ENCODE results near the gene THAP2. TPM values are rescaled to one million over a fixed set of nuclear protein-coding genes. Genes with fewer than 3 reads are reported as not detected.

The THAP2 gene
- total RNA-seq: 5.7 and 6.9 TPM in 2 replicates

GRCh38 chr12:71663561-71664410 is at the start of gene THAP2, which contains the start of gene ZFC3H1:
TSS of gene THAP2 (plus strand) at chr12:71664301. CDS start at chr12:71664510, 209 bp downstream.
TSS of gene ZFC3H1 (minus strand) at chr12:71663848. CDS start at chr12:71663610, 238 bp downstream.
- Mint-ChIP-seq H3K27me3 (no peaks in the 10 kb centered on the region), H3K36me3 (ENCODE audit: low read depth) (peaks cover 37% of the 10 kb centered on the region), H3K4me1 (peaks cover 29% of the 10 kb centered on the region), H3K9me3 (peaks cover 6% of the 10 kb centered on the region), H3K4me3 (peak within 1 kb of the TSS; percentile 97), H3K27ac (peak within 1 kb of the TSS; percentile 99)
- DNase-seq: peak; percentile 97
- intact Hi-C loops (cut with micrococcal nuclease): loop anchor here (1.0 to 2.0 kb wide), 6 partner anchors 8 to 1925 kb away; partner anchors contain the start of genes RAB3IP, TBC1D15 and TMEM19

GRCh38 chr12:71621938-71622337 is 42.2 kb upstream of the THAP2 start:
- H3K4me3 Mint-ChIP-seq: no peak overlapping the region
- no peaks in the 10 kb centered on the region for H3K9me3 Mint-ChIP-seq
- H3K27me3 Mint-ChIP-seq: no peaks in the 10 kb centered on the region
- intact Hi-C loops (cut with micrococcal nuclease): no loop called here
- no peak overlapping the region for H3K27ac Mint-ChIP-seq
- H3K4me1 Mint-ChIP-seq: peaks cover 14% of the 10 kb centered on the region
- no peak for DNase-seq
- peaks cover 69% of the 10 kb centered on the region for H3K36me3 Mint-ChIP-seq (ENCODE audit: low read depth)

- no peak for DNase-seq
- no peak overlapping the region for H3K4me3 Mint-ChIP-seq
- no peaks in the 10 kb centered on the region for H3K27me3 Mint-ChIP-seq
- no peaks in the 10 kb centered on the region for H3K9me3 Mint-ChIP-seq
- intact Hi-C loops (cut with micrococcal nuclease): no loop called here
- peaks cover 14% of the 10 kb centered on the region for H3K4me1 Mint-ChIP-seq
- H3K36me3 Mint-ChIP-seq (ENCODE audit: low read depth): peaks cover 66% of the 10 kb centered on the region
- peak overlapping the region; percentile 20 for H3K27ac Mint-ChIP-seq
Observed at GRCh38 chr12:71625476-71625875, 38.6 kb upstream of the THAP2 start.

GRCh38 chr12:71626098-71626497 is 38.0 kb upstream of the THAP2 start:
- Mint-ChIP-seq H3K27ac (peak overlapping the region; percentile 62), H3K27me3 (no peaks in the 10 kb centered on the region), H3K36me3 (ENCODE audit: low read depth) (peaks cover 63% of the 10 kb centered on the region), H3K4me3 (peak overlapping the region; percentile 70), H3K4me1 (peaks cover 14% of the 10 kb centered on the region), H3K9me3 (no peaks in the 10 kb centered on the region)
- intact Hi-C loops (cut with micrococcal nuclease): no loop called here
- no peak for DNase-seq

DNA sequence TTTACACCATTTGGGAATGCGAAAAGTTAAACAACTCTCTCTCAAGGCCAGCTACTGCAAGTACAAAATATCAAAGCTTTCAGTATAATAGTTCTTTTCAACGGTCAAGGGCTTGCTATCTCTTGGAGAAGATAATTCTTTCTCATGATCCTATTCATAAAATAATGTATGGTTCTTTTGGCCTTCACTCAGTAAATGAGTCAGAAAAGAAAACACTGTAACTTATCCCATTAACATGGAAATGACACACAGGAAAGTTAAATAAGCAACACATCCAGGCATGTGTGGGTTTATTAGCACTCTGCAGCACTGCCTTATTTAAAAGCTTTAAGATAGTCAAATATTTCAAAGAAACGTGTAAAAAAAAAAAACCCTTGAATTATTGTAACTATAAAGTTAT is 37.3 kb upstream of the THAP2 start:
- no peak for DNase-seq
- Mint-ChIP-seq H3K4me1 (peaks cover 13% of the 10 kb centered on the region), H3K27ac (no peak overlapping the region), H3K27me3 (no peaks in the 10 kb centered on the region), H3K4me3 (no peak overlapping the region), H3K9me3 (no peaks in the 10 kb centered on the region), H3K36me3 (ENCODE audit: low read depth) (peaks cover 58% of the 10 kb centered on the region)
- intact Hi-C loops (cut with micrococcal nuclease): no loop called here

GRCh38 chr12:71627438-71628002 is 36.6 kb upstream of the THAP2 start:
- no peak overlapping the region for H3K4me3 Mint-ChIP-seq
- peaks cover 12% of the 10 kb centered on the region for H3K4me1 Mint-ChIP-seq
- no peak overlapping the region for H3K27ac Mint-ChIP-seq
- DNase-seq: no peak
- intact Hi-C loops (cut with micrococcal nuclease): no loop called here
- no peaks in the 10 kb centered on the region for H3K27me3 Mint-ChIP-seq
- H3K36me3 Mint-ChIP-seq (ENCODE audit: low read depth): peaks cover 59% of the 10 kb centered on the region
- H3K9me3 Mint-ChIP-seq: no peaks in the 10 kb centered on the region

DNA sequence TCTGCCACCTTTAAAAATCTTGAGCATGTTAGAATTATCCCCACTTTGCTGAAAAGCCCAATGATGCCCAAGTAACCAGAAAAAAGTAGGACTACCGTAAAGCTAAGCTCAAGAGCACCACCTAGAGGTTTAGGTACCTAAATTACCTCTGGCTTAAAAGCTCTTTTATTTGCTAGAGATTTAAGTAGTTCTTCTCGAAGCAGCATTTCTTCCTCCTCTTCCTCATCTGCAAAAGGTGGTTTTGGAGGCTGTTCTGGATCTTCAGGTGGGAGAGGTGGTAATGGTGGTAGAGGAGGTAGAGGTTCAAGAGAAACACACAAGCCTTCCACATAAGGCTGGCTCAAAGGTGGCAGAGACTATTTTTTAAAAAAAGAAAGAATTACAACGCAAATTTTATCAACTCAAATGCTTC is 27.4 kb upstream of the THAP2 start:
- no peaks in the 10 kb centered on the region for H3K9me3 Mint-ChIP-seq
- H3K27ac Mint-ChIP-seq: peak overlapping the region; percentile 67
- peak; percentile 76 for DNase-seq
- no peaks in the 10 kb centered on the region for H3K27me3 Mint-ChIP-seq
- no peak overlapping the region for H3K4me3 Mint-ChIP-seq
- H3K36me3 Mint-ChIP-seq (ENCODE audit: low read depth): peaks cover 67% of the 10 kb centered on the region
- H3K4me1 Mint-ChIP-seq: peaks cover 10% of the 10 kb centered on the region
- intact Hi-C loops (cut with micrococcal nuclease): loop anchor here (1.0 to 2.0 kb wide), 2 partner anchors 110 to 221 kb away; no protein-coding TSS in a partner anchor

GRCh38 chr12:71638499-71638898 is 25.6 kb upstream of the THAP2 start:
- Mint-ChIP-seq H3K9me3 (no peaks in the 10 kb centered on the region), H3K27ac (no peak overlapping the region), H3K27me3 (no peaks in the 10 kb centered on the region), H3K4me1 (peaks cover 15% of the 10 kb centered on the region), H3K36me3 (ENCODE audit: low read depth) (peaks cover 67% of the 10 kb centered on the region), H3K4me3 (no peak overlapping the region)
- DNase-seq: no peak
- intact Hi-C loops (cut with micrococcal nuclease): no loop called here

DNA sequence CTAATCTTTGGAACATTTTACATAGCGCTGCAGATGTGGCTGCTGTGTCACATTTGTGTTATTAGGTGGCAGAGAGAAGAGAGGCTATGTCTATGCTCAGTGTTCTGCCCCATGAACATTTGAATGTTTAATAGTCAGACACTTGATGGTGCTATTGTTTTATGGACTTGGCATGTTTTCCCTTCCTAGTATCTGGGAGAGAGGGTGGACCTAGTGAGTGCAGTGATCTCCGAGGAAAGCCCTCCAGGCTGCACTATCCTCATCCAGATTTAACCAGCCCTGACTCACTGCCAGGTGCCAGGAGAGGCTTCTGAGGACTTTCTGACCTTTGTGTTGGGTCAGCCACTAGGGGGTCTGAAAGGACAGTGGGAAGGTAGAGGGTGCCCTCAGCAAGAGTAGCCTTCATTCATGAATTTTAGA is 24.8 kb upstream of the THAP2 start:
- Mint-ChIP-seq H3K36me3 (ENCODE audit: low read depth) (peaks cover 68% of the 10 kb centered on the region), H3K27me3 (no peaks in the 10 kb centered on the region), H3K4me3 (no peak overlapping the region), H3K27ac (no peak overlapping the region), H3K4me1 (peaks cover 18% of the 10 kb centered on the region), H3K9me3 (no peaks in the 10 kb centered on the region)
- no peak for DNase-seq
- intact Hi-C loops (cut with micrococcal nuclease): no loop called here

DNA sequence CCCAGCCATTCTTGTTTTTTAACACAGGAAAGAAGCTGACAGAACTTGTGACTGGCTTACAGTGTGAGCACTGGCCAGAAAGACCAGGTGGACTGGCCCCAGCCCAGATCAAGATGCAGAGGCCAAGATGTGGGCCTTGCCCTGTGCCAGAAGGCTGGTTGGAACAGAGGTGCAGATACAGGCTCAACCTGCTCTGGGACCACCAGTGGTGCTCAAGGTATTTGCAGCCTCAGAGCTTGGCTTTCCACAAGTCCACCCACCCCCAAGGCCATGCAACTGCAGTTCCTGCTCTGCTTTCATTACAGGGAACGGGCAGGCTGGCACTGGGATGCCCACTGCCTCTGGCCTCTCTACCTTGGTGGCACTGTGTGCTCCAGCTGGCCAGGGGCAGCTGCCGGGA is 23.8 kb upstream of the THAP2 start:
- intact Hi-C loops (cut with micrococcal nuclease): no loop called here
- H3K27ac Mint-ChIP-seq: no peak overlapping the region
- no peak for DNase-seq
- peaks cover 67% of the 10 kb centered on the region for H3K36me3 Mint-ChIP-seq (ENCODE audit: low read depth)
- peaks cover 21% of the 10 kb centered on the region for H3K4me1 Mint-ChIP-seq
- no peaks in the 10 kb centered on the region for H3K9me3 Mint-ChIP-seq
- H3K27me3 Mint-ChIP-seq: no peaks in the 10 kb centered on the region
- no peak overlapping the region for H3K4me3 Mint-ChIP-seq

DNA sequence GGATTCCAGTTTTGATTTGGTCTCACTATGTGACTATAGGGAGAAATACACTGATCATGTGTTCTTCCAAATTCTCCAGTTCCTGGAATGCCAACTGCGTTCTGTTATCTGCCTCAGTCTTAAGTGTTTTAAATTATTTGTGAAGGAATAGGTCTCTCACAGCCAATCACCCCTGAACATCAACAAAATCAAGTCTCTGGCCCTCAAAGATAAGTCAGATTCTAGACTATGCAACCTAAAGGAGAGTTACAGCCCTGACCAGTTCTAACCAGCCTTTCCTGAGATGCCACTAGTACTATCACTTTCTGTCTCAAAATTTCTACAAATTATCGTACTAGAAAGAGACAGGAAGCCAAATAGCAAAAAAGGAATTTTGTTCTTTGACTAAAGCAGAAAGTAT is 22.7 kb upstream of the THAP2 start:
- Mint-ChIP-seq H3K27me3 (no peaks in the 10 kb centered on the region), H3K4me3 (no peak overlapping the region), H3K4me1 (peaks cover 23% of the 10 kb centered on the region), H3K36me3 (ENCODE audit: low read depth) (peaks cover 64% of the 10 kb centered on the region), H3K9me3 (no peaks in the 10 kb centered on the region), H3K27ac (peak overlapping the region; percentile 68)
- intact Hi-C loops (cut with micrococcal nuclease): no loop called here
- DNase-seq: no peak

- Mint-ChIP-seq H3K4me1 (peaks cover 22% of the 10 kb centered on the region), H3K4me3 (no peak overlapping the region), H3K36me3 (ENCODE audit: low read depth) (peaks cover 67% of the 10 kb centered on the region), H3K9me3 (no peaks in the 10 kb centered on the region), H3K27me3 (no peaks in the 10 kb centered on the region), H3K27ac (no peak overlapping the region)
- no peak for DNase-seq
- intact Hi-C loops (cut with micrococcal nuclease): loop anchor here (1.0 kb wide), 1 partner anchor 20 kb away; no protein-coding TSS in a partner anchor
Observed at GRCh38 chr12:71642264-71642663, 21.8 kb upstream of the THAP2 start.

- no peak overlapping the region for H3K4me3 Mint-ChIP-seq
- intact Hi-C loops (cut with micrococcal nuclease): no loop called here
- peak overlapping the region; percentile 51 for H3K27ac Mint-ChIP-seq
- peaks cover 26% of the 10 kb centered on the region for H3K4me1 Mint-ChIP-seq
- peaks cover 59% of the 10 kb centered on the region for H3K36me3 Mint-ChIP-seq (ENCODE audit: low read depth)
- no peaks in the 10 kb centered on the region for H3K27me3 Mint-ChIP-seq
- H3K9me3 Mint-ChIP-seq: no peaks in the 10 kb centered on the region
- DNase-seq: no peak
Observed at GRCh38 chr12:71645268-71645667, 18.8 kb upstream of the THAP2 start.

- no peak for DNase-seq
- Mint-ChIP-seq H3K9me3 (no peaks in the 10 kb centered on the region), H3K36me3 (ENCODE audit: low read depth) (peaks cover 54% of the 10 kb centered on the region), H3K27me3 (no peaks in the 10 kb centered on the region), H3K4me1 (peaks cover 23% of the 10 kb centered on the region), H3K27ac (no peak overlapping the region), H3K4me3 (no peak overlapping the region)
- intact Hi-C loops (cut with micrococcal nuclease): no loop called here
Observed at GRCh38 chr12:71646512-71646911, 17.6 kb upstream of the THAP2 start.

Data from activated CD4-positive, alpha-beta T cell treated with anti-CD3 and anti-CD28 coated beads, Interleukin-2, amount 10 ng/mL, durations not matched to agents 24 days and 14 days (primary cell).